Peyer's patch (tissue), 4 donors: Measurements from ENCODE around the gene TTYH2. TPM values are rescaled to one million over a fixed set of nuclear protein-coding genes. Genes with fewer than 3 reads are reported as not detected.
A peak's percentile ranks its signal among the peaks of the same experiment; 100 is the strongest.

Source experiments
- DNase-seq, 3 donors: peaks; one replicate each; pipeline ENCODE4 v3.0.0-alpha.2; 2017 to 2019
- H3K27ac ChIP-seq, 4 donors: fragments of 200-600 bp; sonication (generic); one replicate each; pipeline ENCODE4 v1.5.1; 2016 to 2019
- H3K27me3 ChIP-seq, 2 donors: fragments of 200-600 bp; sonication (generic); one replicate each; pipeline ENCODE4 v1.5.1; 2019
- H3K36me3 ChIP-seq, 3 donors: fragments of 200-600 bp; sonication (generic); one replicate each; pipeline ENCODE4 v1.5.1; 2016 to 2019
- H3K4me1 ChIP-seq, 4 donors: fragments of 200-600 bp; sonication (generic); one replicate each; pipeline ENCODE4 v1.5.1; 2016 to 2019
- H3K4me3 ChIP-seq, 4 donors: fragments of 200-600 bp; sonication (generic); 1 replicate in 3 of 4; 2 replicates in 1 of 4; pipeline ENCODE4 v1.5.1; 2016 to 2019; ENCODE audit warnings: mild to moderate bottlenecking in 1 of 4
- H3K9me3 ChIP-seq, 4 donors: fragments of 200-600 bp; sonication (generic); one replicate each; pipeline ENCODE4 v1.5.1; 2016 to 2019; ENCODE audit warnings: mild to moderate bottlenecking in 1 of 4
- POLR2A ChIP-seq, 2 donors: fragments of 450-650 bp; IDR thresholded peaks; one replicate each; pipeline ENCODE4 v1.5.1; 2017; ENCODE audit warnings: antibody characterized with exemption in 2 of 2, mild to moderate bottlenecking in 2 of 2, moderate library complexity in 2 of 2
- total RNA-seq, 4 donors: library from RNA; depleted of rRNA; stranded (reverse); fragments of >200 nt; gene quantifications; one replicate each; pipeline ENCODE4 v1.1.0, GENCODE V29; 2016
- TF ChIP-seq, protein P1 (sequence below), 6 experiments: fragments of 450-650 bp in 4 of 6; fragments of 200-600 bp in 2 of 6; sonication (generic) in 1 of 6; IDR thresholded peaks; one replicate each; pipeline ENCODE4 v1.5.1; 2017 to 2019; ENCODE audit warnings: antibody characterized with exemption in 6 of 6, mild to moderate bottlenecking in 3 of 6, moderate library complexity in 1 of 6

The TTYH2 gene, protein sequence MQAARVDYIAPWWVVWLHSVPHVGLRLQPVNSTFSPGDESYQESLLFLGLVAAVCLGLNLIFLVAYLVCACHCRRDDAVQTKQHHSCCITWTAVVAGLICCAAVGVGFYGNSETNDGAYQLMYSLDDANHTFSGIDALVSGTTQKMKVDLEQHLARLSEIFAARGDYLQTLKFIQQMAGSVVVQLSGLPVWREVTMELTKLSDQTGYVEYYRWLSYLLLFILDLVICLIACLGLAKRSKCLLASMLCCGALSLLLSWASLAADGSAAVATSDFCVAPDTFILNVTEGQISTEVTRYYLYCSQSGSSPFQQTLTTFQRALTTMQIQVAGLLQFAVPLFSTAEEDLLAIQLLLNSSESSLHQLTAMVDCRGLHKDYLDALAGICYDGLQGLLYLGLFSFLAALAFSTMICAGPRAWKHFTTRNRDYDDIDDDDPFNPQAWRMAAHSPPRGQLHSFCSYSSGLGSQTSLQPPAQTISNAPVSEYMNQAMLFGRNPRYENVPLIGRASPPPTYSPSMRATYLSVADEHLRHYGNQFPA
- 10 to 100 TPM in 1 of 4 donors, 1 to 10 TPM in 3; 1.2 to 24.8 (median 3.1) TPM for total RNA-seq

- Histone ChIP-seq H3K27ac (peak within 1 kb of the TSS; percentile 56 to 80 (median 72)), H3K36me3 (peaks cover 0 to 19% (median 0%) of the 10 kb centered on the region in 3 donors), H3K9me3 (no peaks in the 10 kb centered on the region), H3K4me1 (peaks cover 0 to 39% (median 15%) of the 10 kb centered on the region in 4 donors), H3K4me3 (peak within 1 kb of the TSS; percentile 43 to 61 (median 56)), H3K27me3 (no peaks in the 10 kb centered on the region)
- DNase-seq: peak; percentile 84 to 92 (median 89)
- TF ChIP-seq, protein P1, sequence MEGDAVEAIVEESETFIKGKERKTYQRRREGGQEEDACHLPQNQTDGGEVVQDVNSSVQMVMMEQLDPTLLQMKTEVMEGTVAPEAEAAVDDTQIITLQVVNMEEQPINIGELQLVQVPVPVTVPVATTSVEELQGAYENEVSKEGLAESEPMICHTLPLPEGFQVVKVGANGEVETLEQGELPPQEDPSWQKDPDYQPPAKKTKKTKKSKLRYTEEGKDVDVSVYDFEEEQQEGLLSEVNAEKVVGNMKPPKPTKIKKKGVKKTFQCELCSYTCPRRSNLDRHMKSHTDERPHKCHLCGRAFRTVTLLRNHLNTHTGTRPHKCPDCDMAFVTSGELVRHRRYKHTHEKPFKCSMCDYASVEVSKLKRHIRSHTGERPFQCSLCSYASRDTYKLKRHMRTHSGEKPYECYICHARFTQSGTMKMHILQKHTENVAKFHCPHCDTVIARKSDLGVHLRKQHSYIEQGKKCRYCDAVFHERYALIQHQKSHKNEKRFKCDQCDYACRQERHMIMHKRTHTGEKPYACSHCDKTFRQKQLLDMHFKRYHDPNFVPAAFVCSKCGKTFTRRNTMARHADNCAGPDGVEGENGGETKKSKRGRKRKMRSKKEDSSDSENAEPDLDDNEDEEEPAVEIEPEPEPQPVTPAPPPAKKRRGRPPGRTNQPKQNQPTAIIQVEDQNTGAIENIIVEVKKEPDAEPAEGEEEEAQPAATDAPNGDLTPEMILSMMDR (IDR thresholded peaks at IDR 0.05): peak in 4 of 6 experiments; percentile 0 to 36 (median 26)
- no peak for TF ChIP-seq POLR2A (IDR thresholded peaks at IDR 0.05)
Measured at GRCh38 chr17:74212913-74213791, at the start of gene TTYH2. Gene TTYH2, plus strand, starts transcription at chr17:74213571. Its CDS starts 17 bp downstream, at chr17:74213588.

DNA sequence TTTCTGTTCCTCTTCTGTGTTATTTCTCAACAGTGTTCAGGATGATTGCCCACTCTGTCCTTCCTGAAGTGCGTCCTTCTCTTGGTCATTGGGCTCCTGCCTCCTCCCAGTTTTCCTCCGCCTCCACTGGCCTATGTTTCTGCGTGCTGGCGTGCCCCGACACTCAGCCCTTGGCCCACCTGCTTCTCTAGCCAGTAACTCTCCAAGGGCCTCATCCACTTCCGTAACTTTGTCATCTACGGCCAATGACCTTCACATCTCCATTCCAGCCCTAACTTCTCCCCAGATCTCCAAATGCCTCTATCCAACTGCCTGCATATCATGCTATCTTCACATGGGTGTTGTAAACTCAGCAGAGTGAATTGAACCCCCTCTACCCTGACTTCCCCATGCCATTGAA is 49.5 kb upstream of the TTYH2 start:
- Histone ChIP-seq H3K4me1 (no peaks in the 10 kb centered on the region), H3K27ac (no peak overlapping the region), H3K27me3 (no peaks in the 10 kb centered on the region), H3K36me3 (no peaks in the 10 kb centered on the region), H3K9me3 (no peaks in the 10 kb centered on the region), H3K4me3 (no peak overlapping the region)
- TF ChIP-seq, protein P1 (IDR thresholded peaks at IDR 0.05): no peak
- no peak for TF ChIP-seq POLR2A (IDR thresholded peaks at IDR 0.05)
- no peak for DNase-seq

- Histone ChIP-seq H3K27ac (no peak overlapping the region), H3K9me3 (no peaks in the 10 kb centered on the region), H3K36me3 (no peaks in the 10 kb centered on the region), H3K4me3 (no peak overlapping the region), H3K27me3 (no peaks in the 10 kb centered on the region), H3K4me1 (no peaks in the 10 kb centered on the region)
- no peak for DNase-seq
- TF ChIP-seq, protein P1 (IDR thresholded peaks at IDR 0.05): no peak
- TF ChIP-seq POLR2A (IDR thresholded peaks at IDR 0.05): no peak
Measured at GRCh38 chr17:74164446-74165045, 48.8 kb upstream of the TTYH2 start.

DNA sequence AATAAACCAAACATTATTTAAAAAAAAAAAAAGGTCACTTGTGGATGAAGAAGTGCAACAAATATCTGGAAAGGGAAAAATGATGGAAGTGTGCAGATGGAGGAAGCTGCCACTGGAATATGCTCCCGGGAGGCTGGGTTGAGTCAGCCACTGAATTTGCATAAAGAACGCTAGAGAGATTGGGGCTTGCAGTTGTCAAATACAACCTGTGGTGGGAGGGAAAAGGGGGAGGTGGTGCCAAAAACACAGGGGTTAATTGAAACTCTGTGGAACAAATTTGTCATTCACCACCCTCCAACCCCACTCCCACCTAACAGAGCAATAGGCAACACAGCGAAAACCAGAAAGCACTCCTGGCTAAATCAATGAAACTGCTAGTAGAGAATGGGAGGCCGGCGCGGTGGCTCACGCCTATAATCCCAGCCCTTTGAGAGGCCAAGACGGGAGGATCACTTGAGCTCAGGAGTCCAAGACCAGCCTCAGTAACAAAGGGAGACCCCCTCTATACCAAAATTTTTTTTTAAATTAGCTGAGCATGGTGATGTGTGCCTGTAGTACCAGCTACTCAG is 47.5 kb upstream of the TTYH2 start:
- no peak overlapping the region for H3K4me3 ChIP-seq
- no peaks in the 10 kb centered on the region for H3K9me3 ChIP-seq
- no peak overlapping the region for H3K27ac ChIP-seq
- TF ChIP-seq, protein P1 (IDR thresholded peaks at IDR 0.05): no peak
- no peak for TF ChIP-seq POLR2A (IDR thresholded peaks at IDR 0.05)
- H3K36me3 ChIP-seq: no peaks in the 10 kb centered on the region
- no peaks in the 10 kb centered on the region for H3K27me3 ChIP-seq
- no peaks in the 10 kb centered on the region for H3K4me1 ChIP-seq
- no peak for DNase-seq

DNA sequence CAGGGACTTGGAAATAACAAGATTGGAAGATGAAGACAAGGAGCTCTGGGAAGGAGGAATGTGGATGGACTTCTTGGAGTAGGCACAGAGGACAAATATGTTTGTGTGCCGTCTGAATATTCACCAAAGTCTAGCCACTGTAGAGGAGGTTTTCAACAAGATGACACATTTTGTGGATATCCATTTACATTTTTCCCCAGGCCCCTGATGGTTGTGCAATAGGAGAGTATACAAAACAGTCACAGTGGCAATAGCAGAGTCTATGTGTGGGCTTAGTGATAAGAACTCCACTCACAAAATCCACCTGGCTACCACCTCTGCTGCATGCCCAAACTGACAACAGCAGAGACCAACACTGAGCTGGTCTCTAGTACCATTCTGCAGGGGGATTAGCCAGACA is 42.4 kb upstream of the TTYH2 start:
- Histone ChIP-seq H3K4me1 (no peaks in the 10 kb centered on the region), H3K27me3 (no peaks in the 10 kb centered on the region), H3K9me3 (no peaks in the 10 kb centered on the region), H3K27ac (no peak overlapping the region), H3K36me3 (no peaks in the 10 kb centered on the region), H3K4me3 (no peak overlapping the region)
- no peak for DNase-seq
- no peak for TF ChIP-seq POLR2A (IDR thresholded peaks at IDR 0.05)
- TF ChIP-seq, protein P1 (IDR thresholded peaks at IDR 0.05): no peak
